ENCODE results near the gene TSEN15. TPM values are rescaled to one million over a fixed set of nuclear protein-coding genes. Genes with fewer than 3 reads are reported as not detected.

The TSEN15 gene
- total and polyA plus RNA-seq, 9 of the 15 experiments (the other 6 are each of a cell fraction or from before 2014, with no cell fraction given): 25.6 to 121 (median 91.3) TPM

- TF ChIP-seq SRF (CRISPR knock-in tag; IDR thresholded peaks at IDR 0.05) (no peak), HNRNPK (IDR thresholded peaks at IDR 0.05; ENCODE audit: low read depth, low read length, poor library complexity, severe bottlenecking) (no peak), RBM14 (IDR thresholded peaks at IDR 0.05; ENCODE audit: borderline replicate concordance, insufficient read depth, low read depth, low read length) (no peak), TEAD4 (IDR thresholded peaks at IDR 0.05; ENCODE audit: low read length) (0 out of 2 replicates have a peak, but pooled peaks have one; percentile 6), TEAD4 (CRISPR knock-in tag; IDR thresholded peaks at IDR 0.05; ENCODE audit: borderline replicate concordance) (0 out of 2 replicates have a peak, but pooled peaks have one; percentile 15), TEAD2 (tag; IDR thresholded peaks at IDR 0.05) (no peak), ZC3H4 (CRISPR knock-in tag; IDR thresholded peaks at IDR 0.05; ENCODE audit: borderline replicate concordance) (no peak), ZC3H8 (IDR thresholded peaks at IDR 0.05) (no peak), U2AF2 (optimal IDR thresholded peaks at IDR 0.05; ENCODE audit: low read depth, low read length) (no peak), TAF9B (IDR thresholded peaks at IDR 0.05; ENCODE audit: partially characterized antibody) (no peak), WHSC1 (IDR thresholded peaks at IDR 0.05; ENCODE audit: low read length) (no peak), MAZ (CRISPR knock-in tag; conservative IDR thresholded peaks at IDR 0.05 in 1 of 2, IDR thresholded peaks at IDR 0.05 in 1 of 2) (peak in 1 of 2 experiments; percentile 0; a peak in 1 of 4 replicates), SP2 (IDR thresholded peaks at IDR 0.05; ENCODE audit: extremely low read depth, low read depth, low read length, poor library complexity, severe bottlenecking) (no peak), TAF1 (IDR thresholded peaks at IDR 0.05; ENCODE audit: control insufficient read depth, extremely low read depth, insufficient read depth, low read length, severe bottlenecking) (no peak), ZFP30 (CRISPR knock-in tag; IDR thresholded peaks at IDR 0.05; ENCODE audit: borderline replicate concordance) (no peak), MEIS2 (IDR thresholded peaks at IDR 0.05; ENCODE audit: partially characterized antibody) (no peak), ARID3B (CRISPR knock-in tag; IDR thresholded peaks at IDR 0.05; ENCODE audit: borderline replicate concordance) (no peak), CBFB (CRISPR knock-in tag; IDR thresholded peaks at IDR 0.05) (no peak), ZNF197 (CRISPR knock-in tag; IDR thresholded peaks at IDR 0.05; ENCODE audit: low read depth) (no peak), PTTG1 (tag; IDR thresholded peaks at IDR 0.05; ENCODE audit: low read depth) (no peak), ZBTB2 (IDR thresholded peaks at IDR 0.05) (no peak; the same call in 1 of the 2 replicates), ZNF146 (CRISPR knock-in tag; IDR thresholded peaks at IDR 0.05; ENCODE audit: unreplicated experiment) (peak; percentile 17)
These were observed 15.6 kb upstream of the TSEN15 start (continued) for GRCh38 chr1:184035719-184036516.

Data from K562 (cell line).